Heart left ventricle (tissue), 16 donors: Measurements from ENCODE around the gene LILRA1. TPM values are rescaled to one million over a fixed set of nuclear protein-coding genes. Genes with fewer than 3 reads are reported as not detected.
A peak's percentile ranks its signal among the peaks of the same experiment; 100 is the strongest.
"Not testable (repeated sequence)": the region's sequence is repeated elsewhere in the genome, so short reads cannot be mapped to it uniquely, and the experiment has no call there.

Experiments
- ATAC-seq, 4 donors: fragments of 200-7000 bp; cut with Tn5 transposase; one replicate each; pipeline ENCODE4 v1.9.1; 2020 to 2022; ENCODE audit warnings: moderate library complexity in 4 of 4, mild to moderate bottlenecking in 3 of 4, moderate number of reproducible peaks in 1 of 4
- DNase-seq, 5 donors: peaks; one replicate each; pipeline ENCODE4 v3.0.0-alpha.2; 2020
- H3K27ac ChIP-seq, 12 donors: fragments of 200-600 bp; sonication (generic) in 4 of 12; one replicate each; pipeline versions ENCODE4 v1.5.0 to v1.8.0; 2016 to 2022; ENCODE audit warnings: mild to moderate bottlenecking in 2 of 12
- H3K27me3 ChIP-seq, 9 donors: fragments of 200-600 bp; sonication (generic) in 2 of 9; one replicate each; pipeline versions ENCODE4 v1.5.1 to v1.8.0; 2016 to 2022; ENCODE audit warnings: mild to moderate bottlenecking in 3 of 9
- H3K36me3 ChIP-seq, 9 donors: fragments of 200-600 bp; sonication (generic) in 2 of 9; one replicate each; pipeline versions ENCODE4 v1.5.0 to v1.8.0; 2018 to 2022; ENCODE audit warnings: mild to moderate bottlenecking in 2 of 9
- H3K4me1 ChIP-seq, 12 donors: fragments of 200-600 bp; sonication (generic) in 4 of 12; one replicate each; pipeline versions ENCODE4 v1.5.0 to v1.8.0; 2016 to 2022; ENCODE audit warnings: mild to moderate bottlenecking in 3 of 12
- H3K4me3 ChIP-seq, 12 donors: fragments of 200-600 bp; sonication (generic) in 4 of 12; one replicate each; pipeline versions ENCODE4 v1.5.0 to v1.8.0; 2017 to 2022; ENCODE audit warnings: mild to moderate bottlenecking in 9 of 12, moderate library complexity in 4 of 12
- H3K9me3 ChIP-seq, 12 donors: fragments of 200-600 bp; sonication (generic) in 4 of 12; one replicate each; pipeline versions ENCODE4 v1.5.0 to v1.8.0; 2016 to 2022; ENCODE audit warnings: mild to moderate bottlenecking in 1 of 12
- CTCF ChIP-seq, 12 donors: fragments of 200-600 bp; sonication (generic) in 4 of 12; IDR thresholded peaks; one replicate each; pipeline versions ENCODE4 v1.5.0 to v1.8.0; 2018 to 2022; ENCODE audit warnings: antibody characterized with exemption in 12 of 12, mild to moderate bottlenecking in 5 of 12
- POLR2A ChIP-seq, 2 donors: fragments of 450-650 bp; IDR thresholded peaks; one replicate each; pipeline ENCODE4 v1.6.1; 2017; ENCODE audit warnings: antibody characterized with exemption in 2 of 2, mild to moderate bottlenecking in 2 of 2, moderate library complexity in 2 of 2
- WGBS, 4 donors: extraction: QIAGEN DNeasy Blood & Tissue Kit in 2 of 4; methylation state at CpG; one replicate each; pipeline versions ENCODE4 v1.1.5 to v1.1.7; 2013 to 2018; 5-methylcytosine and 5-hydroxymethylcytosine counted together
- intact Hi-C, 10 donors: fragments of 100-400 bp; cut with DNase I; formaldehyde crosslinking; loops; one replicate each; pipeline versions ENCODE4 v1.11.1 to v1.14.2; 2022
- polyA plus RNA-seq, 2 donors: library from polyadenylated mRNA; stranded (reverse); fragments of 200-250 nt; gene quantifications; one replicate each; pipeline ENCODE4 v1.2.3, GENCODE V29; 2013
- total RNA-seq, 9 donors: library from RNA; depleted of rRNA in 2 of 9; stranded (reverse); fragments of >200 nt in 2 of 9; fragmentation: NEBNext Ultra II Directional in 3 of 9; extraction: Animal tissue kit (Norgen Biotek cat#: 25700) in 3 of 9; gene quantifications; one replicate each; pipeline versions ENCODE4 v1.1.0 to v1.2.4, GENCODE V29; 2016 to 2023
- donor health status: ischemic (EF 13 %, LVEDD 7.1; RV severe dilation, severe dysfunction).
- donor health status: healthy with polysubstance abuse.
- donor health status: DM: no; HTN: yes; CAD: no.
- donor health status: DM: no; HTN: no; CAD: no.
- donor health status: ischemic (EF 25% LVEDD 6.9; RV normal size, moderate dysfunction).
- donor health status: ischemic (EF 25% LVEDD 5.7; RV mildly dilated, moderate dysfunction).
- donor health status: healthy.
- donor health status: DM: yes; HTN: yes; CAD: no.
- donor health status: ischemic (EF 35%, LVEDD 5.7; RV mildly dilated, moderate dysfunction).
- donor health status: nonischemic (EF 11% LVEDD 7.7; RV severe dilation, severe dysfunction).
- donor health status: DM: yes; HTN: yes; CAD: no.
- donor health status: PGD.
- donor health status: ischemic (EF 29% LVEDD 5.4; RV normal size, mild dysfunction).
- donor health status: nonischemic (EF 23%, LVEDD 6.1; RV moderate dilation, normal function).

The LILRA1 gene
- total and polyA plus RNA-seq, 11 donors, result 0.11 to 7.0 (median 0.44) TPM

GRCh38 chr19:54577334-54577733 is 16.1 kb upstream of the LILRA1 start:
- ATAC-seq, result no peak
- H3K27me3 ChIP-seq, result peaks cover 0 to 10% (median 0%) of the 10 kb centered on the region in 9 donors
- H3K4me3 ChIP-seq, result no peak overlapping the region
- no peak for DNase-seq
- H3K36me3 ChIP-seq, result no peaks in the 10 kb centered on the region
- WGBS, 4 donors, result 58 to 79% (median 72%) methylated on average over 3 of the region's 3 CpGs
- H3K27ac ChIP-seq, result no peak overlapping the region
- TF ChIP-seq POLR2A (IDR thresholded peaks at IDR 0.05) (no peak), CTCF (IDR thresholded peaks at IDR 0.05) (no peak)
- H3K9me3 ChIP-seq, result peaks cover 0 to 17% (median 0%) of the 10 kb centered on the region in 12 donors
- intact Hi-C loops, result loop anchor here in 2 of 10 donors (2.0 to 5.0 kb wide), 2 partner anchors 281 to 285 kb away; no protein-coding TSS in a partner anchor
- peaks cover 0 to 12% (median 0%) of the 10 kb centered on the region in 12 donors for H3K4me1 ChIP-seq

- DNase-seq, H3K4me3 ChIP-seq, H3K4me1 ChIP-seq, H3K36me3 ChIP-seq, ATAC-seq, H3K27me3 ChIP-seq, H3K27ac ChIP-seq: not testable (repeated sequence)
- H3K9me3 ChIP-seq, result peaks cover 0 to 17% (median 0%) of the 10 kb centered on the region in 12 donors
- intact Hi-C loops, result loop anchor here in 1 of 10 donors (5.0 kb wide), 1 partner anchor 286 kb away; no protein-coding TSS in a partner anchor
- 84 to 87% (median 85%) methylated on average over 5 of the region's 5 CpGs for WGBS, 4 donors
Observed at GRCh38 chr19:54578268-54578667, 15.2 kb upstream of the LILRA1 start.

- Histone ChIP-seq H3K9me3 (peaks cover 0 to 18% (median 1%) of the 10 kb centered on the region in 12 donors), H3K27ac (no peak overlapping the region), H3K4me1 (no peaks in the 10 kb centered on the region), H3K36me3 (no peaks in the 10 kb centered on the region), H3K4me3 (no peak overlapping the region), H3K27me3 (peaks cover 0 to 14% (median 0%) of the 10 kb centered on the region in 9 donors)
- no peak for TF ChIP-seq POLR2A (IDR thresholded peaks at IDR 0.05)
- TF ChIP-seq CTCF (IDR thresholded peaks at IDR 0.05), result no peak
- no peak for ATAC-seq
- DNase-seq, result no peak
- intact Hi-C loops, result no loop called here
- 51 to 71% (median 69%) methylated on average over 5 of the region's 5 CpGs for WGBS, 4 donors
Observed at GRCh38 chr19:54586397-54586796, 7.0 kb upstream of the LILRA1 start.

GRCh38 chr19:54587026-54587425 is 6.4 kb upstream of the LILRA1 start:
- Histone ChIP-seq H3K4me1 (no peaks in the 10 kb centered on the region), H3K36me3 (no peaks in the 10 kb centered on the region), H3K27ac (no peak overlapping the region), H3K27me3 (peaks cover 0 to 14% (median 0%) of the 10 kb centered on the region in 9 donors), H3K9me3 (peaks cover 0 to 15% (median 1%) of the 10 kb centered on the region in 12 donors), H3K4me3 (no peak overlapping the region)
- WGBS, 4 donors, result 60 to 65% (median 61%) methylated on average over 7 of the region's 7 CpGs
- ATAC-seq (no peak), DNase-seq (no peak)
- intact Hi-C loops, result no loop called here
- TF ChIP-seq CTCF (IDR thresholded peaks at IDR 0.05), result no peak
- TF ChIP-seq POLR2A (IDR thresholded peaks at IDR 0.05), result no peak

GRCh38 chr19:54593931-54594626 is 647 bp downstream of the LILRA1 start:
- WGBS, 4 donors, result 47 to 75% (median 65%) methylated on average over 6 to 9 of the region's 9 CpGs
- Histone ChIP-seq H3K4me3 (peak overlapping the region in 3 of 12 donors; percentile 6 to 37 (median 29)), H3K27ac (peak overlapping the region in 1 of 12 donors; percentile 69), H3K27me3 (peaks cover 0 to 12% (median 3%) of the 10 kb centered on the region in 9 donors), H3K9me3 (peaks cover 0 to 12% (median 1%) of the 10 kb centered on the region in 12 donors)
- H3K36me3 ChIP-seq, intact Hi-C loops, DNase-seq, H3K4me1 ChIP-seq: not testable (repeated sequence)
- ATAC-seq, result peak in 3 of 4 donors; percentile 33 to 61 (median 53)
